K562 (cell line): Measurements from ENCODE around the gene C5orf47.

Experiments
- BRCA1 ChIP-seq, 2 experiments: fragments of 450-650 bp in 1 of 2; sonication (generic) in 1 of 2; formaldehyde crosslinking in 1 of 2; IDR thresholded peaks; 2 replicates each; pipeline versions ENCODE4 v1.5.0 to v1.6.1; 2017 to 2020; ENCODE audit warnings: mild to moderate bottlenecking in 1 of 2, missing genetic modification reagents in 1 of 2
- MEF2A ChIP-seq: IDR thresholded peaks from 2 replicates; pipeline ENCODE4 v1.6.1; 2011; ENCODE audit warnings: low read depth, mild to moderate bottlenecking, low read length, moderate library complexity; ENCODE audit not compliant: control insufficient read depth
- POLR2A ChIP-seq: fragments of 450-650 bp; conservative IDR thresholded peaks from 2 replicates; pipeline ENCODE4 v1.6.1; 2016

GRCh38 chr5:174030286-174030685, 41.3 kb downstream of the C5orf47 start:
- TF ChIP-seq POLR2A (no peak), MEF2A (no peak), BRCA1 (IDR thresholded peaks at IDR 0.05) (no peak), BRCA1 (CRISPR knock-in tag; IDR thresholded peaks at IDR 0.05) (no peak)
